Vagina (tissue), 2 donors: ENCODE results near the gene ATP4B.

Experiments used
- CTCF ChIP-seq, 3 experiments: fragments of 450-650 bp in 2 of 3; fragments of 200-600 bp in 1 of 3; sonication (generic) in 1 of 3; IDR thresholded peaks; one replicate each; pipeline ENCODE4 v1.5.1; 2017 to 2019; ENCODE audit warnings: antibody characterized with exemption in 3 of 3, mild to moderate bottlenecking in 2 of 3, moderate library complexity in 2 of 3
- POLR2AphosphoS5 ChIP-seq, 2 donors: sonication (generic); formaldehyde crosslinking; IDR thresholded peaks; one replicate each; pipeline ENCODE4 v1.9.0; 2017; ENCODE audit warnings: antibody characterized with exemption in 2 of 2, mild to moderate bottlenecking in 2 of 2, low read depth in 1 of 2; ENCODE audit not compliant: insufficient read depth in 1 of 2

GRCh38 chr13:113623491-113624234, 34.3 kb downstream of the ATP4B start:
- no peak for TF ChIP-seq CTCF (IDR thresholded peaks at IDR 0.05)
- TF ChIP-seq POLR2AphosphoS5 (IDR thresholded peaks at IDR 0.05; ENCODE audit: insufficient read depth in 1 of 2, low read depth in 1 of 2) = no peak
